CMK (cell line): ENCODE data around the gene SH3BGRL2.

ENCODE experiments used
- DNase-seq: peaks from one replicate; pipeline ENCODE4 v3.0.0-alpha.2; 2010; ENCODE audit warnings: low read depth

The SH3BGRL2 gene

DNA sequence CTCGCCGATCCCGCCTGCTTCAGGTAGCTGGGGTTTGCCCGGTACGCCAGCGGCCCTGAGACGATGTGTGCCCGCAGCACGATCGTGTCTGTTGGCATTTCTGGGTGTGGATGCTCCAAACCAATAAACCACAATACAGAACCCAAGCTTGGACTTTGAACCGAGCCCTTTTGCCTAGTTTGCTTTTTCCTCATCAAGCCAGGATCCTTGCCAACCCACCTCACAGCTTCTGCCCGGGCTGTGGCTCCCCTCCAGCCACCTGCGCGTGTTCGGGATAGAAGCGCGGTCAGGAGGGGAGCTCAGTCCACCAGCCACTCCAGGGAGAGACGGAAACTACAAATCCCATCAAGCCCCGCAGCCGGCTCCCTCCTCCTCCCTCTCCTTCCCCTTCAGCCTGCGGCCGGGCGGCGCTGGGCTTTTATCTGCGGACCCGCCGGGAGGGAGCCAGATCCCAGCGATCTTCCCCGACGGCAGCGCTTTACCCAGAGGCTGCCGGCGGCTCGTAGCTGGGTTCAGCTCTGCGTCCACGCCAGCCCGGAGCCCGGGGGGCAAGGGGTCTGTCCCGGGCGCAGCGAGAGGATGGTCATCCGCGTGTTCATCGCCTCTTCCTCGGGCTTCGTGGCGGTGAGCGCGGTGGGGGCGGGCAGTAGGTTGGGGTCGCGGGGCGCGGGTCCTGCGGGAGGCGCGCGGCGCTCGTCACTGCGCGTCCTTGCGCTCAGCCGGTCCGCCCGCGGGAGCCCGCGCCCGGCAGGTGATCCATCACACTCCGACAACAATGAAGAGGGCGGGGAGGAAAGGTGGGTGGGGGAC, at the start of gene SH3BGRL2:
Gene SH3BGRL2, plus strand, starts transcription at position 447 of the 810 bp plus-strand sequence. Its CDS starts 133 bp downstream, at position 580.
- no peak for DNase-seq

- no peak for DNase-seq
These were observed 46.8 kb upstream of the SH3BGRL2 start for GRCh38 chr6:79584332-79584731.

DNA sequence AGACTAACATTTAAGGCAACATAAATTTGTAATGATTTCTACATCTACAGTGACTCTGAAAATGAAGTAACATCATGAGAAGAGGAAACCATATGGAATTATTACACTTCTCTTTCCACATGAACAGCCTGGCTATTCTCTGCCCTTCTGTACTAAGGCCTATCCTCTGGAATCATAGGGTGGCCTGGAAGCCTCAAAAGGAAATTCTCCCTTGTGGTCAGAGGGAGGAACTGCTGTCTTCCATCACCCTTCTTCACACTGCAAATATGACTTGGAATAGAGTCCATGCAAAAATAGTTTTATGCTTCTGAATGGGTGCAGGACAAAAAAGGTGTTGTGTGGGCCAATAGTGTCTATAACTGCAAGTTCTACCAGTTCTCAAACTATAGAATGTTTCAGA, 44.6 kb upstream of the SH3BGRL2 start:
- DNase-seq, result no peak

DNA sequence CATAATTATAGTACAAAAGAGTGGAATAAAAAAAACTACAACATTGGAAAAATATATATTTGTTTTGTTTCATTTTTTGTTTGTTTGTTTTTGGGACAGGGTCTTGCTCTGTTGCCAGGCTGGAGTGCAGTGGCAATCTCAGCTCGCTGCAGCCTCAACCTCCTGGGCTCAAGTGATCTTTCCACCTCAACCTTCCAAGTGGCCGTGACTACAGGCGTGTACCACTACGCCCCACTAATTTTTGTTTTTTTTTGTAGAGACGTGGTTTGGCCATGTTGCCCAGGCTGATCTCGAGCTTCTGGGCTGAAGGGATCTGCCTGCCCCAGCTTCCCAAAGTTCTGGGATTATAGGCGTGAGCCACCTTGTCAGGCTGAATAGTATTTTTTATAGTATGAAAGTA, 41.4 kb upstream of the SH3BGRL2 start:
- DNase-seq, result no peak

DNA sequence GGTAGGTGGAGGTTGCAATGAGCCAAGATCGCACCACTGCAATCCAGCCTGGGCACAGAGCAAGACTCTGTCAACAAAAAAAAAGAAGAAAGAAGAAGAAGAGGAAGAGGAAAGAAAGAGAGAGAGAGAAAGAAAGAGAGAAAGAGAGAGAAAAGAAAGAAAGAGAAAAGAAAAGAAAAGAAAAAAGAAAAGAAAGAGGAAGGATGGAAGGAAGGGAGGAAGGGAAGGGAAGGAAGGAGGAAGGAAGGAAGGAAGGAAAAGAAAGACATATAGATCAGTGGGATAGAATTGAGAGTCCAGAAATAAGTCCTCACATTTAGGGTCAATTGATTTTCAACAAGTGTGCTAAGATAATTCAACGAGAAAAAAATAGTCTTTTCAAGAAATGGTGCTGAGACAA, 34.0 kb upstream of the SH3BGRL2 start:
- no peak for DNase-seq

- DNase-seq, result no peak
These were observed 33.1 kb upstream of the SH3BGRL2 start for GRCh38 chr6:79598012-79598411.

GRCh38 chr6:79599725-79600259, 31.3 kb upstream of the SH3BGRL2 start:
- DNase-seq, result no peak

DNA sequence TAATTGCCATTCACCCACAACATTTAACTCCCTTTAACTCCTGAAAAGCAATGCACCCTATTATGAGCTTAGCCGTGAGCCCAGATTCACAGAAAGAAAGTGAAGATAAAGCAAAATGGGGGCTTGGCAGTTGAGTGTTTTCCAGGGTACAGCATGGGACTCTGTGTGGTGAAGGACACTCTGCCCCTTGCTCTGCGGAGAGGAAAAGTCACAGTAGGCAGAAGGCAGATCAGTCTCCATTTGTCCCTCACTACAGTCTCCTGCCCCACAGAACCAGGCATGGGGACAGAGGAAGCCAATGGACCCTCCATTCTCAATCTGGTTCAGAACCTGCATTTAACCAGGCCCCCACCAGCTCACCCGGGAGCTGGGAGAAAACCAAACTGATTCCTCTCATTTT, 30.8 kb upstream of the SH3BGRL2 start:
- DNase-seq, result no peak

GRCh38 chr6:79600812-79601609, 30.1 kb upstream of the SH3BGRL2 start:
- DNase-seq, result no peak

DNA sequence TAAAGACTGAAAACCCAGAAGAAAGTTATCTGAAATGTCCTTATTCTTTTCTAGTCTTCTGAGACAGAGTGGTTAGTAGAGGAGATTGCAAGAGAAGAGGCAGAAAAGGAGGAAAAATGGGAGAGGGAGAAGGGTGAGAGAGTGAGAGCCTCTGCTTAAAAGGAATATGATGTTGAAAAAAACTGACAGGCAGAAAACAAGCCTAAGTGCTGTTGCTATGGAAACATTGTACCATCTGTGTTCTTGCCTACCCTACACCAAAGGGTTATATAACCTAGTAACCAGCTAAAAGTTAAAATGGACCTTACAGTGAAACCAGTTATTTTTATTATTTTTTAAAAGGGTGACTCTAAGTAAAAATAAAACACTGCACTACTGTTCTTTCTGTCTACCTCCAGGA, 28.3 kb upstream of the SH3BGRL2 start:
- DNase-seq, result no peak

- peak; percentile 98 for DNase-seq
These were observed 26.5 kb upstream of the SH3BGRL2 start for GRCh38 chr6:79604583-79605037.

- peak; percentile 67 for DNase-seq
These were observed 26.1 kb upstream of the SH3BGRL2 start for GRCh38 chr6:79605061-79605460.

GRCh38 chr6:79605968-79606764, 25.0 kb upstream of the SH3BGRL2 start:
- no peak for DNase-seq

GRCh38 chr6:79607000-79607399, 24.1 kb upstream of the SH3BGRL2 start:
- no peak for DNase-seq

DNA sequence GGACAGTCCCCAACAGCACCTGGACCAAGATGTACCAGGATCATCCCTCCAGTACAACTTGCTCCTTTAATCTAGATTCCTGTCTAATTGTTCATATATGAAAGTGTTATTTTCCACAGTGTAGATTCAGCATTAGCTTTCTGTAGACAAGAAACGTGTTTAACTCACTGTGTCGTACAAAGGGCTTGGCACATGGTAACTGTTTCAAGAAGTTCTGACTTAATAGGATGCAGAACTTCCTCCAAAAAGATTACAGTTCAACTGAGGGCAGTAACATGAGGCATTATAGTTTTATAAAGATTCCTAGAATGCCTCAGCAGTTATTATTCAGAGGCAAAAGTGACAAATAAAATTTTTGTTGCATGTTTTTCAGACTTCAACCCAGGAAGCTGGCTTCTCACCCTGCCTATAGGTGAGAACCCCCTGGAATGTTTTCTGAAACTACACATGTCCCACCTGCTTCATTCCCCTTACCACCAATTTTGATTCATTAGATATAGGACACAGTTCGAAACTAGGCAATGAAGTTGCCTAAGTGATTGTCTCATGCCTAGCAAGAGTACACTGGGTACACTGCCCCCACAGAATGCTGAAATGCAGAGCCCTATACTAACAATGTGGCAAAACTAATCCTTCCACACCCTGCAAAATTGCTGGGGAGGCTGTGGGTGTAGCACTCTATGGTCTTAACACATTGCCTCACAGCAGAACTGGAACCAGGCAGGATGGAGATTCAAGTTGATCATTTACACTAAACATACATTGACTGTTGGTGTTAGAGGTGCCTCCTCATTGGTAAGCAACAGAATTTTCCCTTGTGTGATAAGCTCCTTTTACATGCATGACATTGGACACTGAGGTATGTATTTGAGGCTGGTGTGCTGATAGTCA, 22.6 kb upstream of the SH3BGRL2 start:
- no peak for DNase-seq

DNA sequence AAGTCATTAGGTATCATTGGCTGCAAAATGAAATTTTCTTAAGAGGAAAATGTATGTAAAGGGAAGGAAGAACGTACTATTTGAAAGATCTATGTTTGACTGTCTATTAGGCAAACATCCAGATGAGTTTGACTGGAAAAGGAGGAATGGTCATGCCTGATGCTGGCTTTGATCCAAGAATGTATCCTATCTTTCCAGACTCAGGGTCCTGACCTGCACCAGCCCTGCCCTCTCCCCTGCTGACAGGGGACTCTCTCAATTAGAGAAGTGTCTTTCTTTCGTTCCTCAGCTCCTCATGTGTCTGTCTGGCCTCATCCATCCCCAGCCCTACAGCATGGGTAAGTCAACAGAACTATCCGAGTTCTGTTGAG, 21.9 kb upstream of the SH3BGRL2 start:
- no peak for DNase-seq

- no peak for DNase-seq
These were observed 20.7 kb upstream of the SH3BGRL2 start for GRCh38 chr6:79610306-79611009.

GRCh38 chr6:79612457-79612856, 18.7 kb upstream of the SH3BGRL2 start:
- no peak for DNase-seq

GRCh38 chr6:79612918-79613317, 18.2 kb upstream of the SH3BGRL2 start:
- no peak for DNase-seq

DNA sequence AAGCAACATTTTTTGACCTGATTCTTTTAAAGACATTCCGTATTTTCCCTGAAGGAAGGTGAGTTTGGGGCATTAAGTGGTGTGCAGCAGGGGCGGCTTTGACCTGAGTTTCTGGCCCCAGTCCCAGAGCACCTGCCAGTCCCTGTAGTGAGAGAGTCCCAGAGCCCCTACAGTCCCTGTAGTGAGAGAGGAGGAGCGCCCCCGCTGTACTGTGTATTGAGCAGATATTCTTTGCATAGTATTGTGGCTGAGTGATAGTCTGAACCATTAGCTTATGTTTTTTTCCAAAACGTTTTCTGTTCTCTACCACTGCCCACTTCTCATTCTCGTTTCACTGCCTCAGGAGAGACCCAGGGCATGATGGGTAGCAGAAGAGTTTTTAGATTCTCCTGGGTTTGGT, 17.2 kb upstream of the SH3BGRL2 start:
- no peak for DNase-seq
